ENCODE data around the gene KIAA2012.

DNA sequence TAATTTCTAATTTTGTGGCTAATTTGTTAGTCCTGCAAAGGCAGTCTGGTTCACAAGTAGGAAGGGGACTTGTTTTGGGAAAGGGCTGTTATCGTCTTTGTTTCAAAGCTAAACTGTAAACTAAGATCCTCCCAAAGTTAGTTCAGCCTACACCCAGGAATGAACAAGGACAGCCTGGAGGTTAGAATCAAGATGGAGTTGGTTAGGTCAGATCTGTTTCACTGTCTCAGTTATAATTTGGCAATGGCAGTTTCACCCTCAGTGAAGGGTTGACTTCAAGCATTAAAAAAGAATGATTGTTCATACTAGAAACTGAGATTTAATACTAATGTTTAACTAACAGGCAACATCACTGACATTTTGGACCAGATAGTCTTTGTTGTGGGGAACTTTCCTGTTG is 69.5 kb downstream of the KIAA2012 start:
- TF ChIP-seq, protein P1, sequence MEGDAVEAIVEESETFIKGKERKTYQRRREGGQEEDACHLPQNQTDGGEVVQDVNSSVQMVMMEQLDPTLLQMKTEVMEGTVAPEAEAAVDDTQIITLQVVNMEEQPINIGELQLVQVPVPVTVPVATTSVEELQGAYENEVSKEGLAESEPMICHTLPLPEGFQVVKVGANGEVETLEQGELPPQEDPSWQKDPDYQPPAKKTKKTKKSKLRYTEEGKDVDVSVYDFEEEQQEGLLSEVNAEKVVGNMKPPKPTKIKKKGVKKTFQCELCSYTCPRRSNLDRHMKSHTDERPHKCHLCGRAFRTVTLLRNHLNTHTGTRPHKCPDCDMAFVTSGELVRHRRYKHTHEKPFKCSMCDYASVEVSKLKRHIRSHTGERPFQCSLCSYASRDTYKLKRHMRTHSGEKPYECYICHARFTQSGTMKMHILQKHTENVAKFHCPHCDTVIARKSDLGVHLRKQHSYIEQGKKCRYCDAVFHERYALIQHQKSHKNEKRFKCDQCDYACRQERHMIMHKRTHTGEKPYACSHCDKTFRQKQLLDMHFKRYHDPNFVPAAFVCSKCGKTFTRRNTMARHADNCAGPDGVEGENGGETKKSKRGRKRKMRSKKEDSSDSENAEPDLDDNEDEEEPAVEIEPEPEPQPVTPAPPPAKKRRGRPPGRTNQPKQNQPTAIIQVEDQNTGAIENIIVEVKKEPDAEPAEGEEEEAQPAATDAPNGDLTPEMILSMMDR (IDR thresholded peaks at IDR 0.05; ENCODE audit: low read depth, low read length): no peak
- no peak for TF ChIP-seq EZH2phosphoT487 (IDR thresholded peaks at IDR 0.05; ENCODE audit: low read depth)

All from OCI-LY3 (cell line).